IPS-15b (cell line): ENCODE measurements around the gene LTBP3.
A peak's percentile ranks its signal among the peaks of the same experiment; 100 is the strongest.
"Not testable (repeated sequence)": the region's sequence is repeated elsewhere in the genome, so short reads cannot be mapped to it uniquely, and the experiment has no call there.

ENCODE experiments used
- H3K27me3 ChIP-seq: one replicate; pipeline ENCODE4 v1.6.1; 2013; ENCODE audit warnings: low read length; ENCODE audit not compliant: control insufficient read depth, insufficient read depth
- H3K36me3 ChIP-seq: one replicate; pipeline ENCODE4 v1.6.1; 2013; ENCODE audit warnings: low read length; ENCODE audit not compliant: control insufficient read depth, insufficient read depth
- H3K4me1 ChIP-seq: one replicate; pipeline ENCODE4 v1.6.1; 2013; ENCODE audit warnings: mild to moderate bottlenecking, low read length; ENCODE audit not compliant: control insufficient read depth, insufficient read depth
- H3K4me3 ChIP-seq: one replicate; pipeline ENCODE4 v1.5.1; 2013; ENCODE audit warnings: low read depth, low read length
- H3K9ac ChIP-seq: one replicate; pipeline ENCODE4 v1.6.1; 2013; ENCODE audit warnings: low read depth, mild to moderate bottlenecking, low read length
- H3K9me3 ChIP-seq: one replicate; pipeline ENCODE4 v1.6.1; 2013; ENCODE audit warnings: mild to moderate bottlenecking, low read length; ENCODE audit not compliant: control insufficient read depth, insufficient read depth

Gene LTBP3

GRCh38 chr11:65522718-65523630 is 35.2 kb downstream of the LTBP3 start:
- H3K9ac ChIP-seq, H3K4me1 ChIP-seq, H3K27me3 ChIP-seq, H3K9me3 ChIP-seq, H3K36me3 ChIP-seq, H3K4me3 ChIP-seq: not testable (repeated sequence)

GRCh38 chr11:65521777-65522521 is 36.2 kb downstream of the LTBP3 start:
- H3K9ac ChIP-seq, H3K9me3 ChIP-seq, H3K36me3 ChIP-seq, H3K4me1 ChIP-seq, H3K27me3 ChIP-seq, H3K4me3 ChIP-seq: not testable (repeated sequence)

- not testable (repeated sequence) for H3K36me3 ChIP-seq, H3K9ac ChIP-seq, H3K27me3 ChIP-seq, H3K4me3 ChIP-seq, H3K4me1 ChIP-seq, H3K9me3 ChIP-seq
Measured at GRCh38 chr11:65518941-65519549, 39.1 kb downstream of the LTBP3 start.

GRCh38 chr11:65516135-65516968 is 41.8 kb downstream of the LTBP3 start:
- H3K9ac ChIP-seq: no peak overlapping the region
- no peak overlapping the region for H3K4me3 ChIP-seq
- no peaks in the 10 kb centered on the region for H3K27me3 ChIP-seq
- H3K4me1 ChIP-seq: no peaks in the 10 kb centered on the region
- H3K9me3 ChIP-seq: no peaks in the 10 kb centered on the region
- H3K36me3 ChIP-seq: no peaks in the 10 kb centered on the region

GRCh38 chr11:65512311-65512710 is 45.8 kb downstream of the LTBP3 start:
- not testable (repeated sequence) for H3K4me1 ChIP-seq, H3K9me3 ChIP-seq, H3K9ac ChIP-seq, H3K4me3 ChIP-seq, H3K27me3 ChIP-seq, H3K36me3 ChIP-seq

- Histone ChIP-seq H3K27me3 (no peaks in the 10 kb centered on the region), H3K9ac (no peak overlapping the region), H3K4me3 (no peak overlapping the region), H3K9me3 (no peaks in the 10 kb centered on the region), H3K4me1 (peaks cover 7% of the 10 kb centered on the region), H3K36me3 (peaks cover 37% of the 10 kb centered on the region)
Measured at GRCh38 chr11:65506772-65507505, 51.2 kb downstream of the LTBP3 start.

GRCh38 chr11:65506290-65506771 is 51.8 kb downstream of the LTBP3 start:
- Histone ChIP-seq H3K4me1 (peaks cover 7% of the 10 kb centered on the region), H3K4me3 (peak overlapping the region; percentile 91), H3K36me3 (peaks cover 44% of the 10 kb centered on the region)

GRCh38 chr11:65505466-65506289 is 52.5 kb downstream of the LTBP3 start:
- peaks cover 50% of the 10 kb centered on the region for H3K36me3 ChIP-seq
- H3K9ac ChIP-seq: peak overlapping the region; percentile 67
- H3K27me3 ChIP-seq: no peaks in the 10 kb centered on the region
- no peaks in the 10 kb centered on the region for H3K9me3 ChIP-seq
- peak overlapping the region; percentile 91 for H3K4me3 ChIP-seq
- H3K4me1 ChIP-seq: peaks cover 7% of the 10 kb centered on the region

More at GRCh38 chr11:65506290-65506771, 51.8 kb downstream of the LTBP3 start:
- Histone ChIP-seq H3K27me3 (no peaks in the 10 kb centered on the region), H3K9me3 (no peaks in the 10 kb centered on the region), H3K9ac (no peak overlapping the region)

- Histone ChIP-seq H3K27me3 (no peaks in the 10 kb centered on the region), H3K36me3 (peaks cover 55% of the 10 kb centered on the region), H3K9ac (peak overlapping the region; percentile 98), H3K9me3 (no peaks in the 10 kb centered on the region), H3K4me3 (peak overlapping the region; percentile 91), H3K4me1 (peaks cover 7% of the 10 kb centered on the region)
Measured at GRCh38 chr11:65504674-65505465, 53.3 kb downstream of the LTBP3 start.
